Liver (tissue), 9 donors: ENCODE measurements around the gene IKZF3. TPM values are rescaled to one million over a fixed set of nuclear protein-coding genes. Genes with fewer than 3 reads are reported as not detected.

ENCODE experiments used
- DNase-seq: peaks from one replicate; pipeline ENCODE4 v3.0.0-alpha.2; 2017; ENCODE audit warnings: low spot score
- H3K27ac ChIP-seq, 2 donors: one replicate each; pipeline ENCODE4 v1.7.0; 2013; ENCODE audit warnings: inconsistent platforms in 2 of 2, low read length in 2 of 2, control low read depth in 1 of 2, low read depth in 1 of 2, mild to moderate bottlenecking in 1 of 2
- H3K27me3 ChIP-seq, 4 donors: one replicate each; pipeline versions ENCODE4 v1.6.1 to v1.7.0; 2013; ENCODE audit warnings: low read length in 3 of 4, inconsistent platforms in 1 of 4, mild to moderate bottlenecking in 1 of 4, moderate library complexity in 1 of 4; ENCODE audit not compliant: control insufficient read depth in 4 of 4, insufficient read depth in 4 of 4
- H3K36me3 ChIP-seq, 4 donors: one replicate each; pipeline versions ENCODE4 v1.6.1 to v1.7.0; 2013; ENCODE audit warnings: low read length in 3 of 4, mild to moderate bottlenecking in 3 of 4, low read depth in 1 of 4, moderate library complexity in 1 of 4; ENCODE audit not compliant: control insufficient read depth in 4 of 4, insufficient read depth in 3 of 4
- H3K4me1 ChIP-seq, 4 donors: one replicate each; pipeline versions ENCODE4 v1.6.1 to v1.7.0; 2013; ENCODE audit warnings: low read length in 3 of 4, mild to moderate bottlenecking in 3 of 4, moderate library complexity in 1 of 4; ENCODE audit not compliant: control insufficient read depth in 4 of 4, insufficient read depth in 4 of 4
- H3K4me3 ChIP-seq, 3 donors: one replicate each; pipeline versions ENCODE4 v1.6.1 to v1.7.0; 2013; ENCODE audit warnings: low read length in 3 of 3, control low read depth in 1 of 3, low read depth in 1 of 3, mild to moderate bottlenecking in 1 of 3
- H3K9ac ChIP-seq, 2 donors: one replicate each; pipeline ENCODE4 v1.7.0; 2013; ENCODE audit warnings: low read length in 2 of 2, mild to moderate bottlenecking in 2 of 2, moderate library complexity in 2 of 2, control low read depth in 1 of 2, low read depth in 1 of 2
- H3K9me3 ChIP-seq, 4 donors: one replicate each; pipeline versions ENCODE4 v1.6.1 to v1.7.0; 2013; ENCODE audit warnings: low read length in 3 of 4; ENCODE audit not compliant: control insufficient read depth in 4 of 4
- ATF3 ChIP-seq: IDR thresholded peaks from 2 replicates; pipeline ENCODE4 v1.6.1; 2016; ENCODE audit warnings: antibody characterized with exemption
- EGR1 ChIP-seq, 2 donors: IDR thresholded peaks; 2 replicates each; pipeline ENCODE4 v1.6.1; 2016 to 2018; ENCODE audit warnings: antibody characterized with exemption in 2 of 2, low read depth in 2 of 2
- FOXA2 ChIP-seq: IDR thresholded peaks from 2 replicates; pipeline ENCODE4 v1.6.1; 2016; ENCODE audit warnings: antibody characterized with exemption
- GABPA ChIP-seq, 2 donors: IDR thresholded peaks in 1 of 2; conservative IDR thresholded peaks in 1 of 2; 2 replicates each; pipeline ENCODE4 v1.6.1; 2016; ENCODE audit warnings: antibody characterized with exemption in 2 of 2, mild to moderate bottlenecking in 1 of 2, moderate library complexity in 1 of 2
- HNF4A ChIP-seq, 2 donors: conservative IDR thresholded peaks; 2 replicates each; pipeline ENCODE4 v1.6.1; 2016; ENCODE audit warnings: antibody characterized with exemption in 2 of 2, mild to moderate bottlenecking in 2 of 2
- JUND ChIP-seq, 2 donors: IDR thresholded peaks; 2 replicates each; pipeline ENCODE4 v1.6.1; 2016; ENCODE audit warnings: antibody characterized with exemption in 2 of 2
- MAX ChIP-seq: IDR thresholded peaks from 2 replicates; pipeline ENCODE4 v1.6.1; 2016; ENCODE audit warnings: antibody characterized with exemption
- NR2F2 ChIP-seq: IDR thresholded peaks from 2 replicates; pipeline ENCODE4 v1.6.1; 2016; ENCODE audit warnings: antibody characterized with exemption
- RAD21 ChIP-seq, 2 donors: IDR thresholded peaks; 2 replicates each; pipeline ENCODE4 v1.6.1; 2016; ENCODE audit warnings: antibody characterized with exemption in 2 of 2, mild to moderate bottlenecking in 2 of 2
- REST ChIP-seq: IDR thresholded peaks from 2 replicates; pipeline ENCODE4 v1.6.1; 2016; ENCODE audit warnings: antibody characterized with exemption, mild to moderate bottlenecking
- RXRA ChIP-seq, 2 donors: IDR thresholded peaks; 2 replicates each; pipeline ENCODE4 v1.6.1; 2017 to 2018; ENCODE audit warnings: antibody characterized with exemption in 2 of 2, mild to moderate bottlenecking in 1 of 2
- SP1 ChIP-seq: IDR thresholded peaks from 2 replicates; pipeline ENCODE4 v1.6.1; 2018; ENCODE audit warnings: antibody characterized with exemption, mild to moderate bottlenecking
- TAF1 ChIP-seq: conservative IDR thresholded peaks from 2 replicates; pipeline ENCODE4 v1.6.1; 2016; ENCODE audit warnings: antibody characterized with exemption, mild to moderate bottlenecking
- YY1 ChIP-seq: IDR thresholded peaks from 2 replicates; pipeline ENCODE4 v1.6.1; 2016; ENCODE audit warnings: antibody characterized with exemption, mild to moderate bottlenecking
- ZBTB33 ChIP-seq: IDR thresholded peaks from 2 replicates; pipeline ENCODE4 v1.6.1; 2016; ENCODE audit warnings: antibody characterized with exemption
- WGBS: extraction: QIAGEN DNeasy Blood & Tissue Kit; methylation state at CpG from one replicate; pipeline ENCODE4 v1.1.7; 2013; 5-methylcytosine and 5-hydroxymethylcytosine counted together
- polyA plus RNA-seq, 2 donors: library from polyadenylated mRNA; stranded (reverse) in 1 of 2; unstranded in 1 of 2; fragments of 200-250 nt in 1 of 2; fragments of >200 nt in 1 of 2; fragmentation: Nextera tagmentation in 1 of 2; extraction: Ambion mirVana in 1 of 2; gene quantifications; one replicate each; pipeline versions ENCODE4 v1.2.1 to v1.2.3, GENCODE V29; 2013 to 2015
- total RNA-seq, 2 donors: library from RNA; depleted of rRNA; stranded (reverse); fragments of >200 nt; gene quantifications; one replicate each; pipeline ENCODE4 v1.2.3, GENCODE V29; 2014
- donor health status: healthy.
- donor health status: healthy.
- donor health status: healthy.
- donor health status: healthy.
- donor health status: healthy.

The IKZF3 gene
- total and polyA plus RNA-seq, 4 donors, result 0.32 to 2.3 (median 0.83) TPM

GRCh38 chr17:39820987-39821386 lies 43.1 kb downstream of the IKZF3 start (continued):
- TF ChIP-seq REST, result no peak
- no peak for TF ChIP-seq EGR1 (IDR thresholded peaks at IDR 0.05; ENCODE audit: low read depth in 2 of 2)
- TF ChIP-seq FOXA2, result no peak
- no peak for TF ChIP-seq YY1
- TF ChIP-seq MAX, result no peak

GRCh38 chr17:39820541-39820940 lies 43.6 kb downstream of the IKZF3 start:
- DNase-seq, result no peak
- H3K4me3 ChIP-seq, result no peak overlapping the region
- H3K27me3 ChIP-seq, result no peaks in the 10 kb centered on the region
- WGBS, result 39% methylated on average over 4 of the region's 4 CpGs
- no peaks in the 10 kb centered on the region for H3K36me3 ChIP-seq
- no peak overlapping the region for H3K27ac ChIP-seq
- H3K9me3 ChIP-seq, result peaks cover 0 to 7% (median 5%) of the 10 kb centered on the region in 4 donors
- TF ChIP-seq ATF3 (no peak), ZBTB33 (no peak)
- H3K9ac ChIP-seq, result no peak overlapping the region
- H3K4me1 ChIP-seq, result no peaks in the 10 kb centered on the region

GRCh38 chr17:39818358-39819000 lies 45.6 kb downstream of the IKZF3 start:
- H3K27me3 ChIP-seq, result no peaks in the 10 kb centered on the region
- peaks cover 0 to 2% (median under 1%) of the 10 kb centered on the region in 4 donors for H3K9me3 ChIP-seq
- no peak overlapping the region for H3K27ac ChIP-seq
- TF ChIP-seq MAX, result no peak
- no peak for TF ChIP-seq EGR1 (IDR thresholded peaks at IDR 0.05; ENCODE audit: low read depth in 2 of 2)
- no peak for TF ChIP-seq NR2F2
- no peak for TF ChIP-seq SP1
- no peak for TF ChIP-seq RAD21 (IDR thresholded peaks at IDR 0.05)
- no peak for TF ChIP-seq YY1
- TF ChIP-seq JUND (IDR thresholded peaks at IDR 0.05), result no peak
- TF ChIP-seq RXRA (IDR thresholded peaks at IDR 0.05), result no peak
- TF ChIP-seq ZBTB33, result no peak
- no peak for TF ChIP-seq GABPA (IDR thresholded peaks at IDR 0.05 in 1 of 2, conservative IDR thresholded peaks at IDR 0.05 in 1 of 2)
- no peak for TF ChIP-seq FOXA2
- TF ChIP-seq TAF1, result no peak
- TF ChIP-seq HNF4A (conservative IDR thresholded peaks at IDR 0.05), result no peak
- 76% methylated on average over 9 of the region's 9 CpGs for WGBS
- H3K9ac ChIP-seq, result no peak overlapping the region
- no peak for DNase-seq
- H3K36me3 ChIP-seq, result no peaks in the 10 kb centered on the region
- no peak overlapping the region for H3K4me3 ChIP-seq
- H3K4me1 ChIP-seq, result no peaks in the 10 kb centered on the region
